Measurements from ENCODE around the gene ANXA2.

Gene ANXA2

GRCh38 chr15:60315878-60316277, 81.9 kb downstream of the ANXA2 start:
- TF ChIP-seq CTCF (IDR thresholded peaks at IDR 0.05; ENCODE audit: low read depth, low read length), result no peak
- no peak for DNase-seq (ENCODE audit: extremely low read depth, low read depth)

GRCh38 chr15:60313906-60314305, 83.9 kb downstream of the ANXA2 start:
- DNase-seq (ENCODE audit: extremely low read depth, low read depth), result no peak
- no peak for TF ChIP-seq CTCF (IDR thresholded peaks at IDR 0.05; ENCODE audit: low read depth, low read length)

GRCh38 chr15:60307034-60307433, 90.8 kb downstream of the ANXA2 start:
- DNase-seq (ENCODE audit: extremely low read depth, low read depth), result no peak
- no peak for TF ChIP-seq CTCF (IDR thresholded peaks at IDR 0.05; ENCODE audit: low read depth, low read length)

GRCh38 chr15:60301024-60301423, 96.8 kb downstream of the ANXA2 start:
- TF ChIP-seq CTCF (IDR thresholded peaks at IDR 0.05; ENCODE audit: low read depth, low read length), result no peak
- DNase-seq (ENCODE audit: extremely low read depth, low read depth), result no peak

GRCh38 chr15:60299452-60300047, 98.2 kb downstream of the ANXA2 start:
- no peak for DNase-seq (ENCODE audit: extremely low read depth, low read depth)
- peak; percentile 9 for TF ChIP-seq CTCF (IDR thresholded peaks at IDR 0.05; ENCODE audit: low read depth, low read length)

Data from AG09319 (cell line).